Right ventricle myocardium superior (tissue), 1 donor: ENCODE data around the gene PPP6R3. TPM values are rescaled to one million over a fixed set of nuclear protein-coding genes. Genes with fewer than 3 reads are reported as not detected.
A peak's percentile ranks its signal among the peaks of the same experiment; 100 is the strongest.

Source experiments
- ATAC-seq: fragments of 200-7000 bp; cut with Tn5 transposase; one replicate; pipeline ENCODE4 v1.9.1; 2020; ENCODE audit warnings: mild to moderate bottlenecking; ENCODE audit not compliant: poor library complexity
- DNase-seq: peaks from one replicate; pipeline ENCODE4 v3.0.0-alpha.2; 2020
- intact Hi-C: fragments of 100-400 bp; cut with DNase I; formaldehyde crosslinking; loops from one replicate; pipeline ENCODE4 v1.11.2; 2022
- long read RNA-seq: library from polyadenylated mRNA; unstranded; transcript quantifications from one replicate; pipeline ENCODE4 v2.0.0, GENCODE V29; 2021
- total RNA-seq: library from RNA; stranded (reverse); fragmentation: NEBNext Ultra II Directional; extraction: Animal tissue kit (Norgen Biotek cat#: 25700); gene quantifications from one replicate; pipeline ENCODE4 v1.2.1, GENCODE V29; 2021
- donor health status: DM: no; HTN: yes; CAD: no; lungs with severe emphysema.

The PPP6R3 gene, protein sequence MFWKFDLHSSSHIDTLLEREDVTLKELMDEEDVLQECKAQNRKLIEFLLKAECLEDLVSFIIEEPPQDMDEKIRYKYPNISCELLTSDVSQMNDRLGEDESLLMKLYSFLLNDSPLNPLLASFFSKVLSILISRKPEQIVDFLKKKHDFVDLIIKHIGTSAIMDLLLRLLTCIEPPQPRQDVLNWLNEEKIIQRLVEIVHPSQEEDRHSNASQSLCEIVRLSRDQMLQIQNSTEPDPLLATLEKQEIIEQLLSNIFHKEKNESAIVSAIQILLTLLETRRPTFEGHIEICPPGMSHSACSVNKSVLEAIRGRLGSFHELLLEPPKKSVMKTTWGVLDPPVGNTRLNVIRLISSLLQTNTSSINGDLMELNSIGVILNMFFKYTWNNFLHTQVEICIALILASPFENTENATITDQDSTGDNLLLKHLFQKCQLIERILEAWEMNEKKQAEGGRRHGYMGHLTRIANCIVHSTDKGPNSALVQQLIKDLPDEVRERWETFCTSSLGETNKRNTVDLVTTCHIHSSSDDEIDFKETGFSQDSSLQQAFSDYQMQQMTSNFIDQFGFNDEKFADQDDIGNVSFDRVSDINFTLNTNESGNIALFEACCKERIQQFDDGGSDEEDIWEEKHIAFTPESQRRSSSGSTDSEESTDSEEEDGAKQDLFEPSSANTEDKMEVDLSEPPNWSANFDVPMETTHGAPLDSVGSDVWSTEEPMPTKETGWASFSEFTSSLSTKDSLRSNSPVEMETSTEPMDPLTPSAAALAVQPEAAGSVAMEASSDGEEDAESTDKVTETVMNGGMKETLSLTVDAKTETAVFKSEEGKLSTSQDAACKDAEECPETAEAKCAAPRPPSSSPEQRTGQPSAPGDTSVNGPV
- 73.9 TPM for total RNA-seq
- long read RNA-seq, full-length matches to known transcripts = 5 of 29 reads
- long read RNA-seq, partial matches to known transcripts = 11 of 29 reads
- long read RNA-seq, other reads (novel, unspliced or antisense) = 13 of 29 reads

DNA sequence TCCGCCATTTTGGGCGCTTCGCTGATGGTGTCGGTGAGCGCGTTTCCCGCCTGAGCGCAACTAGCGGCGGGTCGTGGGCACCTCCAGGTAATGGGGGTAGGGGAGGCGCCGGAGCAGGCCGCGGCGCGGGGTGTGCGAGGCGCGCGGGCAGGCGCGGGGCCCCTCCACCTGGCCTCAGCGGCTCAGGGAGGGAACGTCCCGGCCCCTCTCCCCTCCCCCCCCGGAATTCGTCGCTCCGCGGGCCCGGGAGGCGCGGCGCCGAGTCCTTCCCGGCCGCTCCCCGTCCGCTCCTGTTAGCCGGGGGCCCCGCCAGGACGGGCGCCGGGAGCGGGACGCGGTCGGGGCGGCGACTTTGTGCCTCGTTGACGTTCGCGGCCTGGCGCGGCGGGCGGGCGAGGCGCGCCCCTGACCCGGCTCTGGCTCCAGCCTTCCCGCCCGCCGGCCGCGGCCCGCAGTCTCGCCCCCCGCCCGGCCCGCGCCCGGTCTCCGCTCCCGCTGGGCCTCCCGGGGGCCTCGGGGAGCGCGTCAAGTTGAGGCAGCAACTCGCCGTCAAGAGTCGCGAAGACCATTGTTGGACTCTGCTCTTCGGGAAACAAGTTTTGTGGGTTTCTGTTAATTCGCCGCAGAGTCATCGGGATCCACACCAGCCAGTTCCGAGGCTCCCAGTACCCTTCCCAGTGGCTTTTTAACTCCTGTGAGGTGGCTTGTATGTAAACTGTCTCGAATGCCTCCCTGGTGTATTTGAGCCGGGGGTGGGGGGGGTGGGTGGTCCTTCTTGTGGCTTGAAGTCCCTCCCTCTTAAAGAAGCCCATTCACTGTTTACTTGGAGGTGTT is at the start of gene PPP6R3:
TSS of gene PPP6R3 (plus strand) at position 12 of the 834 bp plus-strand sequence. CDS start 76,913 bp downstream, outside the sequence.
- intact Hi-C loops = loop anchor here (10.0 kb wide), 2 partner anchors 74 to 124 kb away; no protein-coding TSS in a partner anchor
- peak; percentile 60 for ATAC-seq
- no peak for DNase-seq

DNA sequence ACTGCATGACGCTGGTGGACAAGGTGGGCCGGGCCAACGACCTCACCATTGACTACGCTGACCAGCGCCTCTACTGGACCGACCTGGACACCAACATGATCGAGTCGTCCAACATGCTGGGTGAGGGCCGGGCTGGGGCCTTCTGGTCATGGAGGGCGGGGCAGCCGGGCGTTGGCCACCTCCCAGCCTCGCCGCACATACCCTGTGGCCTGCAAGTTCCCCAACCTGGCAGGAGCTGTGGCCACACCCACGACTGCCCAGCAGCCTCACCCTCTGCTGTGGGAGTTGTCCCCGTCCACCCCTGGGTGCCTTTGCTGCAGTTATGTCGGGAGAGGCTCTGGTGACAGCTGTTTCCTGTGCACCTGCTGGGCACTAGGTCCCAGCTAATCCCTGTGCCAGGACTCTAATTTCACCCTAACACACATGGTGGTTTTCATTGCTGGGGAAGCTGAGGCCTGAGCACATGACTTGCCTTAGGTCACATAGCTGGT is 49.0 kb upstream of the PPP6R3 start:
- DNase-seq (no peak), ATAC-seq (peak; percentile 7)
- intact Hi-C loops = no loop called here

DNA sequence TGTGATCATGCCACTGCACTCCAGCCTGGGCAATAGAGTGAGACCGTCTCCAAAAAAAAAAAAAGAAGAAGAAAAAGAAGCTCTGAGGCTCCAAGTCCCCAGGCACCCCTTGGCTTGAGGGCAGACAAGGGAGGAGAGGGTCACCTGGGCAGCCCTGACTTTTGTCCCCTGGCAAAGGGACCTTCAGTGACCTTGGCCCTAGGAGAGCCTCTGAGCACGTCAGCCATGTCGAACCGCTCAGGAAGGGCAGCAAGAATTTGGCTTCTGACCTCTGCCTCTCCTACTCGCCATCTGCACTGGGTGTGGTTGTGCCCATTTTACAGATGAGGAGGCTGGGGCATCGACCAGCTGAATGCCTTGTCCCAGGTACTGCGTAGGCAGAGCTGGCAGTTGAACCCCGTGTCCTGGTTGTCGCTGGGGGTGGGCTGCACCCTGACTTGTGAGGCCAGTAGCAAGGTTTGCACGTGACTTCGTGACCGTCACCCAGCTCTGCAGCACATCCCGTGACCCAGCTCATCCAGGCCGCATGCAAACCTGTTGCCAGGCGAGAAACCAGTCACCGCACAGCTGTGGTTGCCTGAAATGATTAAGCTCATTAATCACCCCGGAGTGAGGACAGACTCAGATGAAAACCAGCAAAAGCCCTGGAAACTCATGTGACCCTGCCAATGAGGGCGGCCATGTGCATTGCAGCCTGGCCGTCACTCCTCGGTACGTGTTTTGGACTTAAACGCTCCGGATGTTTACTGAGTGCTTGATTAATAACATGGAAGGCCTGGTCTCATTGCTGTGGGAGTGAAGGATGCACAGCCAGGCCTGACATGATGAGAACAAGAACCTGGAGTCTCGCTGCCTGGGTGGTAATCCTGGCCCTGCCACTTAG is 47.7 kb upstream of the PPP6R3 start:
- peak; percentile 73 for ATAC-seq
- peak; percentile 68 for DNase-seq
- intact Hi-C loops = no loop called here

GRCh38 chr11:68413591-68413999 is 47.0 kb upstream of the PPP6R3 start:
- intact Hi-C loops = no loop called here
- ATAC-seq (peak; percentile 18), DNase-seq (no peak)

GRCh38 chr11:68414496-68415221 is 45.9 kb upstream of the PPP6R3 start:
- intact Hi-C loops = no loop called here
- ATAC-seq (no peak), DNase-seq (no peak)

DNA sequence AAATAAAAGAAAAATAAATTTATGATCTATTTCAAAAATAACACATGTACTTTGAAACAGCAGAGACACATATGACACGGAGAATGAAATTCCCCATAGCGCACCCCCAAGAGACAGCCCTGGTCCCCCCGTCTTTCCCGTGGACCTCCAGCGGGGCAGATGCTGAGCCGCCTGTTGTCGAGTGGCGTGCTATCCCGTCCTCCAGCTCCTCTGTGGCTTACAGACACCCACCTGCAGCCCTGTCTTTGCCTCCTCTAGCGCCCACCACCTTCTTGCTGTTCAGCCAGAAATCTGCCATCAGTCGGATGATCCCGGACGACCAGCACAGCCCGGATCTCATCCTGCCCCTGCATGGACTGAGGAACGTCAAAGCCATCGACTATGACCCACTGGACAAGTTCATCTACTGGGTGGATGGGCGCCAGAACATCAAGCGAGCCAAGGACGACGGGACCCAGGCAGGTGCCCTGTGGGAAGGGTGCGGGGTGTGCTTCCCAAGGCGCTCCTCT is 44.4 kb upstream of the PPP6R3 start:
- DNase-seq (no peak), ATAC-seq (no peak)
- intact Hi-C loops = no loop called here

- no peak for ATAC-seq
- no peak for DNase-seq
- intact Hi-C loops = no loop called here
These were observed 41.9 kb upstream of the PPP6R3 start for GRCh38 chr11:68418648-68419047.

DNA sequence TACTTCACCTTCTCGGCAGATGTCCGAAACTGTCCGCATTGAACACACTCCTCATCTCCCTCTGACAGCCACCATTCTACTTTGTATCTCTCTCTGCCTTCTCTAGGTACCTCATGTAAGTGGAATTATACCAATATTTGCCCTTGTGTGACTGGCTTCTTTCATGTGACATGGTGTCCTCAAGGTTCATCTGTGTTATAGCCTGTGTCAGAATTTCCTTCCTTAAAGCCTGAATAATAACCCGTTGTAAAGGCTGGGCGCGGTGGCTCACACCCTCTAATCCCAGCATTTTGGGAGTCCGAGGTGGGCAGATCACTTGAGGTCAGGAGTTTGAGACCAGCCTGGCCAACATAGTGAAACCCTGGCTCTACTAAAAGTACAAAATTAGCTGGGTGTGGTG is 40.4 kb upstream of the PPP6R3 start:
- ATAC-seq (no peak), DNase-seq (no peak)
- intact Hi-C loops = no loop called here

DNA sequence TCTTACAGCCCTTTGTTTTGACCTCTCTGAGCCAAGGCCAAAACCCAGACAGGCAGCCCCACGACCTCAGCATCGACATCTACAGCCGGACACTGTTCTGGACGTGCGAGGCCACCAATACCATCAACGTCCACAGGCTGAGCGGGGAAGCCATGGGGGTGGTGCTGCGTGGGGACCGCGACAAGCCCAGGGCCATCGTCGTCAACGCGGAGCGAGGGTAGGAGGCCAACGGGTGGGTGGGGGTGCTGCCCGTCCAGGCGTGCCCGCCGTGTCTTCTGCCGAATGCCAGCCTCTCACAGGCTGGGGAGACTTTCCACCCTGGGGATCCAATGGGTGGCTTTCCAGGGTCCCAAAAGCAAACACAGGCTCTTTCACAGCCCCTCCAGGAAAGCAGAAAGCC is 37.1 kb upstream of the PPP6R3 start:
- DNase-seq (no peak), ATAC-seq (no peak)
- intact Hi-C loops = no loop called here

- intact Hi-C loops = no loop called here
- no peak for DNase-seq
- peak; percentile 44 for ATAC-seq
These were observed 36.4 kb upstream of the PPP6R3 start for GRCh38 chr11:68424101-68424632.

- ATAC-seq = no peak
- DNase-seq = no peak
- intact Hi-C loops = no loop called here
These were observed 35.3 kb upstream of the PPP6R3 start for GRCh38 chr11:68424981-68425865.

- ATAC-seq (no peak), DNase-seq (no peak)
- intact Hi-C loops = no loop called here
These were observed 34.6 kb upstream of the PPP6R3 start for GRCh38 chr11:68425866-68426380.

- intact Hi-C loops = no loop called here
- DNase-seq (no peak), ATAC-seq (no peak)
These were observed 30.9 kb upstream of the PPP6R3 start for GRCh38 chr11:68429661-68430060.

- DNase-seq (no peak), ATAC-seq (no peak)
These were observed 30.2 kb upstream of the PPP6R3 start for GRCh38 chr11:68430384-68430783.

GRCh38 chr11:68430801-68431200 is 29.8 kb upstream of the PPP6R3 start:
- DNase-seq (no peak), ATAC-seq (no peak)
- intact Hi-C loops = no loop called here

More at GRCh38 chr11:68430384-68430783, 30.2 kb upstream of the PPP6R3 start:
- intact Hi-C loops = no loop called here
